ENCODE results near the gene BRWD1. TPM values are rescaled to one million over a fixed set of nuclear protein-coding genes. Genes with fewer than 3 reads are reported as not detected.

BRWD1 gene
- total RNA-seq, 4 donors from 2014 or later = 63.8 to 281 (median 103) TPM

DNA sequence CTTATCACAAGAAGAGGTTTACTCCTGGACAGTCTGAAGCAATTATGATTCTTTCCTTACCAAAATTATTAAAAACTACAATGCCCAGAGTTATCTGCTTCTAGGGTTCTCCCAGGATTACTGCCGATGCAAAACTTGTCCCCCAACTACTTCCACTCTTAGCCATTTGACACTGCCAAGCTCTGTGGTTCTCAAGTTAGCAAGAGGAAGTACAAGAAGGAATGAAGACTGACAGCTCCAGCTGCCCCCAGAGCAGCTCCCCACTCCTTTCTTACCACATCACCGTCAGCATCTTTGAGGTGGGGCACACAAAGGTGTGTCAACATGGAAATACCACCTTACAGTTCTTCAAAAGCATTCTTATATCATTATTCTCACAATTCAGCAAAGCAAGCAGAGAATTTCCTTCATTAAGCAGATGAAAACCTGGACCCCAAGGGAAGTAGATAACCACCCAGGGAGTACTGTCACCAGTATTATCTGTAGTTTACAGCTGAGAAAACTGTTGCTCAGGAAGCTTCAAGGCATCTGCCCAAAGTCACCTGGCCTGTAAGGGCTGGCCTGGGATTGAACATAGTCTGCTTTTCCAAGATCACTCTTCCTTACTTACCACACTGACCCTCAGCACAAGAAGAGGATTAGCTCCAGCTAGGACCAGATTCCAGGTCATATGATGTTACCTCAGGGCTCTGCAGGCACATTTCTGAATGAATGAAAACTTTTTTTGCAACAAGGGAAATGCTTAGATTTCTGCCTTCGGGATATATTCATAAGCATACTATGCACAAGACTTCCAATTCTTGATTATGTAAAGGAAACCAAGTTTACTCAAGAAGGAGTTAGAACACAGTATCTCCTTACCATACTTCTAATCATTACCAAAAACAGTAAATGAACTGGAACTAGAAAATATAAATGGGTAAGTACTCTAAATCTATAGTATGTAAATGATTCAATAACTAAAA, 139.4 kb downstream of the BRWD1 start:
- Histone ChIP-seq H3K27me3 (no peaks in the 10 kb centered on the region), H3K36me3 (peaks cover 0 to 21% (median under 1%) of the 10 kb centered on the region in 4 donors), H3K4me3 (no peak overlapping the region), H3K9me3 (no peaks in the 10 kb centered on the region), H3K4me1 (peaks cover 0 to 5% (median 0%) of the 10 kb centered on the region in 4 donors), H3K27ac (no peak overlapping the region)
- in situ Hi-C loops (cut with MboI; ENCODE audit: low pct_ligation_motif_present in 1 of 4, low pct_unique_long_range_greater_than_20kb in 1 of 4, low sequenced_read_pairs in 3 of 4) (no loop called here), intact Hi-C loops (cut with DNase I; ENCODE audit: low total_unique reads) (no loop called here)
- no peak for DNase-seq
- TF ChIP-seq, protein P1, sequence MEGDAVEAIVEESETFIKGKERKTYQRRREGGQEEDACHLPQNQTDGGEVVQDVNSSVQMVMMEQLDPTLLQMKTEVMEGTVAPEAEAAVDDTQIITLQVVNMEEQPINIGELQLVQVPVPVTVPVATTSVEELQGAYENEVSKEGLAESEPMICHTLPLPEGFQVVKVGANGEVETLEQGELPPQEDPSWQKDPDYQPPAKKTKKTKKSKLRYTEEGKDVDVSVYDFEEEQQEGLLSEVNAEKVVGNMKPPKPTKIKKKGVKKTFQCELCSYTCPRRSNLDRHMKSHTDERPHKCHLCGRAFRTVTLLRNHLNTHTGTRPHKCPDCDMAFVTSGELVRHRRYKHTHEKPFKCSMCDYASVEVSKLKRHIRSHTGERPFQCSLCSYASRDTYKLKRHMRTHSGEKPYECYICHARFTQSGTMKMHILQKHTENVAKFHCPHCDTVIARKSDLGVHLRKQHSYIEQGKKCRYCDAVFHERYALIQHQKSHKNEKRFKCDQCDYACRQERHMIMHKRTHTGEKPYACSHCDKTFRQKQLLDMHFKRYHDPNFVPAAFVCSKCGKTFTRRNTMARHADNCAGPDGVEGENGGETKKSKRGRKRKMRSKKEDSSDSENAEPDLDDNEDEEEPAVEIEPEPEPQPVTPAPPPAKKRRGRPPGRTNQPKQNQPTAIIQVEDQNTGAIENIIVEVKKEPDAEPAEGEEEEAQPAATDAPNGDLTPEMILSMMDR (IDR thresholded peaks at IDR 0.05) = no peak
- TF ChIP-seq EP300 (IDR thresholded peaks at IDR 0.05; ENCODE audit: low read depth) = no peak
- TF ChIP-seq POLR2AphosphoS5 (IDR thresholded peaks at IDR 0.05) = no peak
- TF ChIP-seq POLR2A (IDR thresholded peaks at IDR 0.05) = no peak
- WGBS, 2 donors (ENCODE audit: low coverage in 1 of 2) = 71 to 79% methylated on average over 2 to 3 of the region's 3 CpGs

DNA sequence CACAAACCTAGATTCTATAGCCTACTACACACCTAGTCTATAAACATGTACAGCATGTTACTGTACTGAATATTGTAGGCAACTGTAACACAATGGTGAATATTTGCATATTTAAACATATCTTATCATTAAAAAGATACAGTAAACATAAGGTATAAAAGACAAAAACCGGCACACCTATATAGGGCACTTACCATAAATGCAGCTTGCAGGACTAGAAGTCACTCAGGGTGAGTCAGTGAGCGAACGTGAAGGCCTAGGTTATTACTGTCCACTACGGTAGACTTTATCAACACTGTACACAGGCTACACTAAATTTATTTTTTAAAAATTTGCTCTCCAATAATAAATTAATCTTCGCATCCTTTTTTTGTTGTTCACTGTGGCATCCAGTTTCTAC, 143.5 kb downstream of the BRWD1 start:
- TF ChIP-seq POLR2A (IDR thresholded peaks at IDR 0.05) (no peak), POLR2AphosphoS5 (IDR thresholded peaks at IDR 0.05) (no peak), EP300 (IDR thresholded peaks at IDR 0.05; ENCODE audit: low read depth) (no peak)
- TF ChIP-seq, protein P1 (IDR thresholded peaks at IDR 0.05) = no peak

DNA sequence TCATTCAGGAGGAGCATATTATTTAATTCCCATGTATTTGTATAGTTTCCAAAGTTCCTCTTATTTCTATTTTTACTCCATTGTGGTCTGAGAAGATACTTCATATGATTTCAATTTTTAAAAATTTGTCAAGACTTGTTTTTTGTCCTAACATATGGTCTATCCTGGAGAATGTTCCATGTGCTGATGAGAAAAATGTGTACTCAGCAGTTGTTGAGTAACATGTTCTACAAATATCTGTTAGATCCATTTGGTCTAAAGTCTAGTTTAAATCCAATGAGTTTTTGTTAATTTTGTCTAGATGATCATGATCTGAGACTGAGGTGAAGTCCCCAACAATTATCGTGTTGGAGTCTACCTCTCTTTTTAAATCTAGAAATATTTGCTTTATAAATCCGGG, 144.6 kb downstream of the BRWD1 start:
- no peak overlapping the region for H3K27ac ChIP-seq
- TF ChIP-seq POLR2AphosphoS5 (IDR thresholded peaks at IDR 0.05) (no peak), EP300 (IDR thresholded peaks at IDR 0.05; ENCODE audit: low read depth) (no peak), POLR2A (IDR thresholded peaks at IDR 0.05) (no peak)
- TF ChIP-seq, protein P1 (IDR thresholded peaks at IDR 0.05) = no peak
- intact Hi-C loops (cut with DNase I; ENCODE audit: low total_unique reads) (no loop called here), in situ Hi-C loops (cut with MboI; ENCODE audit: low pct_ligation_motif_present in 1 of 4, low pct_unique_long_range_greater_than_20kb in 1 of 4, low sequenced_read_pairs in 3 of 4) (no loop called here)
- H3K4me3 ChIP-seq = no peak overlapping the region
- H3K27me3 ChIP-seq = no peaks in the 10 kb centered on the region
- 89% methylated on average over 2 of the region's 2 CpGs for WGBS, 2 donors (ENCODE audit: low coverage in 1 of 2)
- DNase-seq = no peak
- peaks cover 0 to 5% (median 0%) of the 10 kb centered on the region in 4 donors for H3K4me1 ChIP-seq
- peaks cover 6 to 7% of the 10 kb centered on the region in 2 donors for H3K9me3 ChIP-seq
- peaks cover 0 to 3% (median 0%) of the 10 kb centered on the region in 4 donors for H3K36me3 ChIP-seq

More for the DNA sequence above, 143.5 kb downstream of the BRWD1 start:
- H3K9me3 ChIP-seq = no peaks in the 10 kb centered on the region
- H3K36me3 ChIP-seq = peaks cover 0 to 11% (median 0%) of the 10 kb centered on the region in 4 donors
- WGBS, 2 donors (ENCODE audit: low coverage in 1 of 2) = 84 to 91% methylated on average over 5 of the region's 5 CpGs
- intact Hi-C loops (cut with DNase I; ENCODE audit: low total_unique reads) (no loop called here), in situ Hi-C loops (cut with MboI; ENCODE audit: low pct_ligation_motif_present in 1 of 4, low pct_unique_long_range_greater_than_20kb in 1 of 4, low sequenced_read_pairs in 3 of 4) (no loop called here)
- H3K27ac ChIP-seq = no peak overlapping the region
- DNase-seq = no peak
- H3K4me1 ChIP-seq = peaks cover 0 to 5% (median 0%) of the 10 kb centered on the region in 4 donors
- H3K4me3 ChIP-seq = no peak overlapping the region
- no peaks in the 10 kb centered on the region for H3K27me3 ChIP-seq

DNA sequence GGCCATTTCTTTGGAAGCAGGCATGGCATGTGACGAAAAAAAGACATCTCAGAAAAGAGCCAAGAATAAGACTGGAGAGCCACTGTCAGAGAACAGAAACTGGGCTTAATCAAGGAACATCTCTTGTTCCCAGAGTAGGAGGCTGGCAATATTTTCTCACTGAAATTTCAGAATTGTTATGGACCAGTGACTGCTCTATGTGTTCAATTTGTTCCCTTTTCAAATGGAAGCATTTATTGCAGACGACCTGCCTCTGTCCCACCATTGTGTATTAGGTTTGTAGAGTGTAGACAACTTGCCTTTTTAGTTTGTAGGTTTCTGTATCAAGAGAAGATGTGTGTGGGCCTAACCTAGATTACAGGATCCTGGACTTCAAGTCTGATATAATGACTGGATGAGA, 148.9 kb downstream of the BRWD1 start:
- no peak for DNase-seq
- H3K36me3 ChIP-seq = no peaks in the 10 kb centered on the region
- intact Hi-C loops (cut with DNase I; ENCODE audit: low total_unique reads) (no loop called here), in situ Hi-C loops (cut with MboI; ENCODE audit: low pct_ligation_motif_present in 1 of 4, low pct_unique_long_range_greater_than_20kb in 1 of 4, low sequenced_read_pairs in 3 of 4) (no loop called here)
- no peaks in the 10 kb centered on the region for H3K27me3 ChIP-seq
- no peak overlapping the region for H3K4me3 ChIP-seq
- no peak overlapping the region for H3K27ac ChIP-seq
- 94% methylated on average over 2 of the region's 2 CpGs; no CpG with 5 or more reads in 1 of the 2 donors for WGBS, 2 donors (ENCODE audit: low coverage in 1 of 2)
- TF ChIP-seq, protein P1 (IDR thresholded peaks at IDR 0.05) = no peak
- TF ChIP-seq EP300 (IDR thresholded peaks at IDR 0.05; ENCODE audit: low read depth) (no peak), POLR2AphosphoS5 (IDR thresholded peaks at IDR 0.05) (no peak), POLR2A (IDR thresholded peaks at IDR 0.05) (no peak)
- H3K4me1 ChIP-seq = peaks cover 0 to 5% (median 0%) of the 10 kb centered on the region in 4 donors
- peaks cover 6 to 7% of the 10 kb centered on the region in 2 donors for H3K9me3 ChIP-seq

Data from transverse colon (tissue), 4 donors.